Islet of Langerhans (tissue), 1 donor: ENCODE data around the gene SSH2.
A peak's percentile ranks its signal among the peaks of the same experiment; 100 is the strongest.
"Not testable (repeated sequence)": the region's sequence is repeated elsewhere in the genome, so short reads cannot be mapped to it uniquely, and the experiment has no call there.

ENCODE experiments used
- FAIRE-seq: peaks from one replicate; lab custom pipeline; 2011; peaks lifted over from hg19 to GRCh38; lab: Jason Lieb, UNC

Gene SSH2

DNA sequence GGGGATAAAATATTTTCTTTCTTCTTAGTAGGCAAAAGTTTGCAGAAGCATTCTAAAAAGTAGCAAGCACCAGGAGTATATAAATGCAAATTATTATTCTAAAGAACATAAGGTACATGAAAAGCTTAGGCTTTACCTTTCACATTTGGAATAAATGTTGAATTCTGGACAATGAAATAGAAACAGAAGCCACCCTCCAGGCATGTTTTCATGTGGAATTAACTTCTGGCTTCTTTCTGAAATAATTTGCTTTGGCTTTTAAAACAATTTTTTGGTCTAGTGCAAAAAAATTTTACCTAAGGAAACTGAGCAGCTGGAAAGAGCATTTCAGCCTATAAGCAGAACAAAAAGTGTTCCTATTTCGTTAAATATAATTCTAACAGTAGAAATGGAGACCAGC is 197.8 kb downstream of the SSH2 start:
- no peak for FAIRE-seq

DNA sequence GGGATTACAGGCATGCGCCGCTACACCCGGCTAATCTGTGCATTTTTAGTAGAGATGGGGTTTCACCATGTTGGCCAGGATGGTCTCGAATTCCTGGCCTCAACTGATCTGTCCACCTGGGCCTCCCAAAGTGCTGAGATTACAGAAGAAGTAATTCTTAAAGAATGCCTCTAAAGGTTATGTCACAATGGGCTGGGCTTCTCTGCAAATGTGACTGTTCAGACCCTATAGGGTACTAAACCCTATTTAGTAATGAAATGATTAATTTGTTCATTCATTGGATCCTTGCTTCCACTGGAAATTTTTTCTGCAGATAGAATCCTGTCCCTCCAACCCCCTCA is 198.5 kb downstream of the SSH2 start:
- no peak for FAIRE-seq

DNA sequence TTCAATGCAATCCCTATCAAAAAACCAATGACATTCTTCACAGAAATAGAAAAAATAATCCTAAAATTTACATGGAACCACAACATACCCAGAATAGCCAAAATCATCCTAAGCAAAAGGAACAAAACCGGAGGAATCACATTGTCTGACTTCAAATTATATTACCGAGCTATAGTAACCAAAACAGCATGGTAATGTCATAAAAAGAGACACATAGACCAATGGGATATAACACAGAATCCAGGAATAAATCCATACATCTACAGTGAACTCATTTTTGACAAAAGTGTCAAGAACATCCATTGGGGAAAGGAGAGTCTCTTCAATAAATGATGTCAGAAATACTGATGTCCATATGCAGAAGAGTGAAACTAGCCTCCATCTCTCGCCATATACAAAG is 201.5 kb downstream of the SSH2 start:
- FAIRE-seq, result no peak

DNA sequence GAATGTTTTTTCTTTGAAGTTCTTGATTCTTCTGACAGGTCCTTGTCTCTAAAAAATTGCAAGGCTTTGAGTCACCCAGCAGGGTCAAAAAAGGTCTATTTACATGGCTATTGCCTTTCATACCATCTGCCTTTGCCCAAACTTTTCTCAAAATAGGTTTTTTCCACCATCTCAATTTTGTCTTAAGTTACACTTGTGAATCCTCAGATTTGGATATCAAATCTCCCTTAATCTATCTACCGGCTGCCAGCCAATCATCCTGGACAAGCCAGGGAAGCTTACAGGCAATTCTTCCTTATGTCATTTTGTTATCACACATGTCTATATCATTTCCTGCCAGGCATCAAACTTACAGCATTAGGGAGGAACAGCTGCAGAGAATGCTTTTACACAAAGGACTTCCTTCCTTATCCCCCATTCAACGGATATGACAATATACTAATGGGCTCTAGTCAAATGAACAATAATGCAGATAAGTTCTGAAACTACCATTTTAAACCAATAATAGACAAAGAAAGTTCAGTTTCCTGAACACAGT is 203.2 kb downstream of the SSH2 start:
- no peak for FAIRE-seq

DNA sequence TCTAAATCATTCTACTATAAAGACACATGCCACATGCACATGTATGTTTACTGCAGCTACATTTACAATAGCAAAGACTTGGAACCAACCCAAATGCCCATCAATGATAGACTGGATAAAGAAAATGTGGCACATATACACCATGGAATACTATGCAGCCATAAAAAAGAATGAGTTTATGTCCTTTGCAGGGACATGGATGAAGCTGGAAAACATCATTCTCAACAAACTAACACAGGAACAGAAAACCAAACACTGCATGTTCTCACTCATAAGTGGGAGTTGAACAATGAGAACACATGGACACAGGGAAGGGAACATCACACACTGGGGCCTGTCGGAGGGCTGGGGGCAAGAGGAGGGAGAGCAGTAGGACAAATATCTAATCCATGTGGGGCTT is 204.6 kb downstream of the SSH2 start:
- FAIRE-seq, result not testable (repeated sequence)

DNA sequence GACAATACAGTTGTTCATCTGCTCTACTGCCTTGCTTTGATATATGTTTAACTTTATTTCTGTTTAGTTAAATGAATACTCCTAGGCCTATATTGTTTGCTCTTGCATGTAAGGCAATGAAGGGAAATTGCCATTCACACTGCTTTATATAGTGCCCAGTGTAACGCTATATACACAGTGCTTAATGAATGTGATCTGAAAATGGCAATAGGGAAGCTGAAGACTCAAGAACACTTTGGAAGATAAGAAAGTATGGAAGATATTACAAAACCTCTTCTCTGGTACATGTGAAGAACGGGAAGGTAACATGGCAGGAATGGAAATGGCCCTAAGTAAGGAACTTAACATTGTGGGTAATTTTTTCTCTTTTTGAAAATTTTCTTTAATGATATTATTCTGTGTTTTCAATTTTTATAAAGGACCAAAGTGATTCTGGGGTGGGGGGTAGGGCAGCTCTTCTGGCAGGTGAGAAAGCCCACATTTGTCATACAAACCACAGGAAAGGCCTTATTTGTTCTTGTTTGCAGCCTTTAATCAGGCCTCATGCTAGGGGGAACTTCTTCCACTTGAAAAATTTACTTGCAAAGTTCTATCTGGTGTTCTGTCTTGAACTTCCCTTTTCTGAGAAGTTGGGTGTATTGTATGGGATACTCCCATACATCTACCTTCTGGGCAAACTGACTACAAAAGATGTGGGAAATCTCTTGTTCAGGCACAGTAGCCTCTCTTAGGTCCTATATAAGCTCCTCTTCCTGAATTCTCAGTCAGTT is 206.6 kb downstream of the SSH2 start:
- FAIRE-seq, result no peak

DNA sequence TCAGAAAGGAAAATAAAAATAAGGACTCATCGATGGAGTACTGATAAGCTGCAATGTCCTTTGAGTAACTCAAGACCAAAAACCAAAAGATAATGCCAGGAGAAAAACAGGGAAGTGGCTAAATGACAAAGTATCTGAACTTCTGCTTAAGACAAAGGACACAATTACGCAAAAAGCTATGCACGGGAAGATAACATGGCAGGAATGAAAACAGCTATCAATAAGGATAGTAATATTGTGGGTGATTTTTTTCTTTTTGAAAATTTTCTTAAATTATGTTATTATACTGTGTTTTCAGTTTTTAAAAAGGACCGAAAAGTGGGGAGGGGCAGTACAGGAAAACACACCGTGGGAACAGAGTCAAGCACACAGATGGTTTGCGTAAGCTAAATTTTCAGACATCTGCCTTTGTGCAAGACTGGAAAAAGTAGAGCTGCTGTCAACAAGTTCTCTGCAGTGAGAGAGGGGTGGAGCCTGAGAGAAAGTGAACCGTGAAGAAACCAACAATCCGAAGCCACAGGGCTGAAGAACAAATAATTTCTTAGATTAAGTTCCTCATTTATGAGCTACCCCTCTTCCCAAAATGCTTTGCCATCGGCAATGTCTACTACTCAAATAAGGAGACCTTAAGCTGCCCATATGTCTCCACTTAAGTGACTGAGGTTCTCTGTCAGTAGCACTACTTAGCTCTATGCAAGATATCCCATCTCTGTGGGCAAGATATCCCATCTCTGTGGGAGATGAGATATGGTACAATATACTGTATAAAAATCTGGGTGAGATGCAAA is 207.4 kb downstream of the SSH2 start:
- FAIRE-seq, result peak; percentile 27

DNA sequence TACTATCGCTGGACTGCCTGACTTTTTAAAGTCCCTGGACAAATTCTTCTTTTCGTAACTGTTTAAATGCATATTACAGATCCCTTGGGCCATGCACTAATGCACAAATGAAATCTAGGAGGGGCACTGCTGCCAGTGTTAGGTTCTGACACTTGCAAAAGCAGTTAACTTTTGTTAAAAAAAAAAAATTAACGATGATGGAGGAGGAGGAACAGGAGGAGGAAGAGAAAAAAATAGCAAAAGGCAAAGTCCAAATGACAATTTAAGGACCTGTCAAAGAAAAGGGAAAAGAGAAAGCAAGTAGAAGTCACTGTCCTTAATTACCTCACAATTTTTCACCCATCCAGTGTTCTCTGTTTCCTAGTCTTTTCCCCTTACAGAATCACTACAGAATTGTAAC is 209.5 kb downstream of the SSH2 start:
- FAIRE-seq, result no peak

DNA sequence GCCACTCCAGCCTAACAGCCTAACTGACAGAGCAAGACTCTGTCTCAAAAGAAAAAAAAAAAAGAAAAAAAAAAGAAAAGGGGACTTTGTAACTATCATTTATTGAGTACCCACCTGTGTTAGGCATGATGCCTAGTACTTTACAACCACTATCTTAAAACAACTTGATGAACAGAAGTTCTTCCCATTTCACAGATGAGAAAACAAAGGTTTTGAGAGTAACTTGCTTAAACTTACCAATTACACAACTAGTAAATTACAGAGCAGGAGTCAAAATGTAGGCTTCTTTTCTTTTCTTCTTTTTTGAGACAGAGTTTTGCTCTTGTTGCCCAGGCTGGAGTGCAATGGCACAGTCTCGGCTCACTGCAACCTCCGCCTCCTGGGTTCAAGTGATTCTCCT is 210.6 kb downstream of the SSH2 start:
- FAIRE-seq, result no peak

DNA sequence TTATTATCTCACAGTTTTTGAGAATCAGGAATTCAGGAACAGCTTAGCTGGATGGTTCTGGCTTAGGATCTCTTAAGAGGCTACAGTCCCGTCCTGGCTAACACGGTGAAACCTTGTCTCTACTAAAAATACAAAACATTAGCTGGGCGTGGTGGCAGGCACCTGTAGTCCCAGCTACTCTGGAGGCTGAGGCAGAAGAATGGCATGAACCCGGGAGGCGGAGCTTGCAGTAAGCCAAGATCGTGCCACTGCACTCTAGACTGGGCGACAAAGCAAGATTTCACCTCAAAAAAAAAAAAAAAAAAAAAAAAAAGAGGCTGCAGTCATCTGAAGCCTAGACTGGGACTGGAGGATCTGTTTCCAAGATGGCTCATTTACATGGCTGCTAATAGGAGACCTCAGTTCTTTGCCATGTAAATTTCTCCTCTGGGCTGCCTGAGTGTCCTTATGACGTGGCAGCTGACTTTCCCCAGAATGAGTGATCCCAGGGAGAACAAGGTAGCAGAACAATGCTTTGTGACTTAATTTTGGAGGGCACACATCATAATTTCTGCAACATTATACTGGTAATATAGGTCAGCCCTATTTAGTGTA is 211.5 kb downstream of the SSH2 start:
- FAIRE-seq, result no peak

DNA sequence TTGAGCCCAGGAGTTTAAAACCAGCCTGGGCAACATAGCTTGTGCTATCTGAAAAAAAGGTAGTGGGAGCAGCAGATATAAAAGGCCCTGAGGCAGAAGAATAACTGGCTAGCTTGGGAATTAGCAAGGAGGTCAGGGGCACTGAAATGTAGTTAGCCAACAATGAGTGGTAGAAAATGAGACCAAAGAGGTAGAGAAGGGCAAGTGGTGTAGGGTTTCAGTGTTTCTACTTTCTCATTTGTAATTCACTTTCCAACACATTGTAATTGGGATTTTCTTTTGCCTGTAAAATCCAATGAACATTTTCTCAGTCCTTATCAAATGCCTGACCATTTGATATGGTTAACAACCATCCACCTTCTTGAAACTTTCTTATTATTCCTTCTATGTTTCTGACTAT is 212.2 kb downstream of the SSH2 start:
- no peak for FAIRE-seq

DNA sequence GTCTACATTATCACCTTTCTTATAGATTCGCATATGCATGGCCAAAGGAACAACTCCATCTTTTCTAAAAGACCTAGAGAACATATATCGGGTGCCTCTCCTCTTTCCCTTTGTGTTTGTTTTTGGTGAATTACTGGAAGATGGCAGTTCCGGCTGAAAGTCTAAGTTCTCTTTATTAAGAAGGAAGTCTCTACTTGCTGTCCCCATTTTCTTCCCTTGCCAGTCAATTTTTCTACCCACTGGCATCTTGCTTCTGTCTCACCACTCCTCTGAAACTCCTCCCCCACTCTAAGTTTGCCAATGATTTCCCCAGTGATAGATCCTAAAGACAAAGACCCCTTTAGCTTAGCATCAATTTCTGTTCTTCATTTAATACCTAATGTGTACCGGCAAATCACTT is 213.5 kb downstream of the SSH2 start:
- no peak for FAIRE-seq

DNA sequence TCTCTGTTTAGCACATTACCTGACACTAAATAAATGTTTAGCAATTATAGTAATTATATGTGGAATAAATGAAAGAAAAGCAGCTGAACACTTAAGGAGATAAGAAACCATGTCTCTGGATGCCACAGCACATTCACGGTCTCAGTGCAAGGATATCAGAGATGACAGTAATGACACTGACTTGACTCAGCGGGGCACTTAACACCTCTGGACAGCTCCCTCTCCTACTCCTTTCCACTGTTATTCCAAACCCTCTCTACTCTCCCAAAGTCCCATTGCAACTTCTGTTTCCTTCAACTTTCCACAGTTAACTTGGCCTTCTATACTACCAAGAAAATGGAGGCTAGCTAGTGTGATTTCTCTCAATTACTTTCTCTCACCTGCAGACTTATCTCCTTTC is 214.3 kb downstream of the SSH2 start:
- no peak for FAIRE-seq

DNA sequence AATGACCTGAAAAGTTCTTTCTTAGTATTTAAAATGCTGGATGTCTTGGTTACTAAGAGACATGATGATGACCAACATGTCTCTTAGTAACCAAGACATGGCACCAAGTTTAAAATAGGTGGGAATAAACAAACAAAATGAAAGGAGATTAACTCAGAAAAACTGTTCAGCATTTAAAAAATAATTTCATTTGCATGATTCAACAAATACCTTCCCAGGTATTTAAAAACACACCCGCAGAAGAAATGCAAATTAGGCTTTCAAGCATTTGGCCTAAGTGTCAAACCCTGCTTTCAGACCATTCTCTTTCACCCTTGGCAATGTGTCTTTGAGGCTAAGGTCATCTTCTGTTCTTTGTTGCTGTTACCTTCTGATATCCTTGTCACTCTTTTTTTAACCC is 215.9 kb downstream of the SSH2 start:
- no peak for FAIRE-seq

DNA sequence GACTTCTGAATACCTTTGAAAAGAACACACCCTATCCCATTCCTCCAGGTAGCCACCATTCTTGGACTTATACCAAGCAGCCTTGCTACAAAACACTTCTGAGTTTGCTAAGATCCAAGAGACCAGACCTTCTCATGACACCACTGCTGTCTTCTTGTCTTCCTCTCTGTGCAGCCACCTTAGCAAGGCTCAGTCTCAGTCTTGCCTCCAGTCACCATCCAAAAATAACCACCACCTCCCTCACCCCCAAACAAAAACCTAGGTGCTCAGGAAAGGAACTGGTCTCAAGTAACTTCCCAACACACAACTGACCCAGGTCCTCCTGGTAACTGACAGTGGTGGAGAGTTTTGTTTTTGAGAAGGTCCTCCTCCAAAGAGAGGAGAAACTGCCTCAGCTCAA is 216.4 kb downstream of the SSH2 start:
- no peak for FAIRE-seq

DNA sequence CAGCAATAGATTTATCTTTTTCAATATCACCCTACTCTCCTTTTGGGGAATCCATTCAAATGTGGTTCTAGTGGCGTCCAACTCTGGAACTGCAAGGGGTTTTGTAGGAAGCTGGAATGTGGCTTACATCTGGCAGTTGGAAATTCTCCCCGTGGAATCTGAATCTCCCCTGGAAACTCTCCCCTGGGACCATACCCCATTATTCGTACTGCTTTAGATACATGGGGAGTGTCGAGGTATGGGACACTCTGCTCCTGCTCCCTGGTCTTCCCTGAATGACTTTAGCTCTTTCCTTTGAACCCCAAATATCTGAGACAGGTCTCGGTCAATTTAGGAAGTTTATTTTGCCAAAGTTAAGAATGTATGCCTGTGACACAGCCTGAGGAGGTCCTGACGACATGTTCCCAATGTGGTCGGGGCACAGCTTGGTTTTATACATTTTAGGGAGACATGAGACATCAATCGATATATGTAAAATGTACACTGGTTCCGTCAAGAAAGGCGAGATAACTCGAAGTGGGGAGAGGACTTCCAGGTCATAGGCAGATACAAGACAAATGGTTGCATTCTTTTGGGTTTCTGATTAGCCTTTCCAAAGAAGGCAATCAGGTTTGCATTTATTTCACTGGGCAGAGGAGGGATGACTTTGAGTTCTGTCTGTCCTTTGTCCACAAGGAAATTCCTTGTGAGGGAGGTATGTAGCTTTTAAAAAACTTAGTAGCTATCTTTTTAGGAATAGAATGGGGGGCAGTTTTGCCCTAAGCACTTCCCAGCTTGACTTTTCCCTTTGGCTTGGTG is 218.2 kb downstream of the SSH2 start:
- no peak for FAIRE-seq

DNA sequence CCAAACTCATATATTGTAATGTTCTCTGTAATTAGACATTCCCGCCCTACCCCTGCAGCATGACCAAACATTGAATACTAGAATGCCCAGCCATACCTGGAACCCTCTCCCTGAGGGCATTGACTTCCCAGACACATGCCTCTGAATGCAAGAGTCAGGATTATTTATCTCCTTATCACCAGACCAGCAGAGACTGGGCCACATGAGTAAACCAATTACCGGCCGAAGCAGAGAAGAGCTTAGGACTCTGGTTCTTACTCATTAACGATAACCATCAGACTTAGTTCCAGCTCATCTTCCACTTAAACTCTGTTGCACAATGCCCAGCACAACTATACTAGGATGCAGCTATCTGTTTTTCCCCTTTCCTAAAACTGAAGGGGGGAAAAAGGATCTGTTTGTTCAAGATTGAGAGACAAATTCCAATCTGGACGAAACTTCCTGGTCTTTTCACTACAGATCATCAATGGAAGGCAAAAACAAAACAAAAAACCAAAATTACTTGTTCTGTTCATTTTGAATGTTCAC is 219.1 kb downstream of the SSH2 start:
- FAIRE-seq, result no peak

DNA sequence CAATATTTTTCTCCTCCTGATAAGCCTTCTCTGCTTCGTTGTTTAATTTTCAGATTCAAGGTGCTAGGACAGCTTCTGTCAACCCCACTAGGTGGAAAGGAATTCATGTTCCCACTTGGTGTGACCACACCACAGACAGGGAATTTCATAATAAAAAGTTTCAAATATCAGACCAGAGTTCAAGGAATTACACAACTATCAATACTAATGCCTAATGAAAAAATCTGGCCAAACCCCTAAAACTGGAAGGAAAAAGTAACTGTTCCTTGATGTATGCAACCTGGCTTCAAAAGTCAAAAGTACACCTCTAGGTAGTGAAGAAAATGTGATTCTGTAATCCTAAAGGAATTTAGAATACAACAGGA is 219.5 kb downstream of the SSH2 start:
- FAIRE-seq, result no peak

DNA sequence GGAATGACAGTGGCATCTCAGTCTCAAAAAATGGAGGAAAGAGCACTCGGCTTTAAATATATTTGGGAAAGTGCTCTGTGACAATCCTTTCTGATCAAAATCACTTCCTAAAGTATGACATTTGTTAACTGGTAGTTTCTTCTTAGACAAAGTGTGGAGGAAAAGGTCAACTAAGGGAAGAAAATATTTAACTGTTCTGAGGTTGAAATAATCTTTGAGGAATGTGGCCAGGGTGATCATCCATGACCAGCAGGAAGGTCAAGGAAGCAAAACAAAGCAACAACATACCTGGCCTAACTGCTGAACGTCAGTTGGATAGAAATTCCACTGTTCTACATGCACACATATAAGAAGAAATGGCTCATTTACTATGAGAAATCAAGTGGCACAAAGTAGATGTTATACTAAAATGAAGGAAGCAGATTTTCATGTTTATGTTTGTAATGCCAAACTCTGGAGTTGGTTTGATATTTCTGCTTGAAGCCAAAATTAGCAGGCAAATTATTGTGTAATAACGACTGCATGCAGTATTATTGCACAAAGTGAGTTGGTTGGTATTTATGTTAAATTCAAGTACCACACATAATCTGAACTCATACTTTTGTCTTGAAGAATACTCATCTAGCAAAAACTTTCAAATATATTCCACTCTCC is 220.0 kb downstream of the SSH2 start:
- FAIRE-seq, result no peak

DNA sequence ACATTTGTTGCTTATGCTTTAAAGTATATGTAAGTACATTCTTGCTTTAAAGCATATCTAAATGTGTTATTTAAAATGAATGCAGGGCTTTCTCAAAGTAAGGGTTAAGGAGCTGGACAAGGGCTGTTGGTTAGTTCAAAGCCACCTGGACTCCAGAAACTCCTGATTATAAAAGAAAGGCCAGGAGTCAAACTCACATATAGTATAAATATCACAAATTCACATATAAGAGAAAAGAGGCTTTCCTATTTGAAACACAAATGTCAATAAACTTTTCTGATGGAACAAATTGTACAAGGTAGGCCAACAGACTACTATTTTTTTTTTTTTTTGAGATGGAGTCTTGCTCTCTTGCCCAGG is 222.8 kb downstream of the SSH2 start:
- FAIRE-seq, result no peak

DNA sequence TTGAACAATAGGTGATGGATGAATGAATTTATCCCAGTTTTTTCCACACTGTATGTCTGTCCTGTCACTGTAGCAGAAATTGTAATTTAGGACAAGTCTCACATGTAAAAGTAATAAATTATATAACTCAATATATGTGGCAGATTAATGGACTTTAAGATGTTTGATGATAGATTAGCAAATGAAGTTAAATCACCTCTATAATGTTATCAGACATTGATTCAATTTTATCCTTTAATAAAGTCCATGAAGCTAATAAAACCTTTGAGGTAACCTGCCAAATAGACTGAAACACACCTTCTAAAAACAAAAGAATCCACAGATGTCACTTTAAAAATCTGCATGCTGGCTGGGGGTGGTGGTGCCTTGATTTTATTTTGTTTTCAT is 224.0 kb downstream of the SSH2 start:
- FAIRE-seq, result no peak

DNA sequence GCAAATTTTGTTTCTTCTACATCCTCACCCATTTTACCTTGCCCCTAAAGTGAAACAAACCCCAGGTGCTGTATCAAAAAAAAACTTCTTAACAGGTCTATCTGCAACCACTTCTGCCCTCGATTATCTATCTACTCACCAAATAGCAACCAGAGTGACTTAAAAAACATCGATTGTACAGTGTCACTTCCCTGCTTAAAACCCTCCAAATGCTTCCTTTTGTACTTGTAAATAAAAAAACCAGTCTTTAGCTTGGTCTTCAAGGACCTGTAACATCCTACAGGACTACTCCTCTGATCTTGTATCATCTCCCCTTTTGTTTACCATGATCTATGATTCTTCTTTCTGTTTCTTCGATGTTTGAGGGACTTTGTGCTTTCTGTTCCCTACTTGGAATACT is 224.6 kb downstream of the SSH2 start:
- FAIRE-seq, result no peak
